Left lung (tissue), 10 donors: Measurements from ENCODE around the gene PRKN. TPM values are rescaled to one million over a fixed set of nuclear protein-coding genes. Genes with fewer than 3 reads are reported as not detected.
A peak's percentile ranks its signal among the peaks of the same experiment; 100 is the strongest.

Experiments
- ATAC-seq: fragments of 200-7000 bp; cut with Tn5 transposase; one replicate; pipeline ENCODE4 v1.9.1; 2020; ENCODE audit warnings: moderate library complexity
- DNase-seq, 4 donors: peaks; one replicate each; pipeline ENCODE4 v3.0.0-alpha.2; 2013 to 2020
- H3K27ac ChIP-seq, 2 donors: fragments of 200-600 bp; sonication (generic) in 1 of 2; one replicate each; pipeline versions ENCODE4 v1.5.0 to v1.8.0; 2020 to 2021
- H3K27me3 ChIP-seq, 2 donors: fragments of 200-600 bp; sonication (generic) in 1 of 2; one replicate each; pipeline versions ENCODE4 v1.5.0 to v1.8.0; 2020 to 2021
- H3K36me3 ChIP-seq, 2 donors: fragments of 200-600 bp; sonication (generic) in 1 of 2; one replicate each; pipeline versions ENCODE4 v1.5.0 to v1.8.0; 2020 to 2021
- H3K4me1 ChIP-seq, 2 donors: fragments of 200-600 bp; one replicate each; pipeline ENCODE4 v1.8.0; 2021
- H3K4me3 ChIP-seq, 2 donors: fragments of 200-600 bp; sonication (generic) in 1 of 2; one replicate each; pipeline versions ENCODE4 v1.5.0 to v1.8.0; 2020 to 2021; ENCODE audit warnings: mild to moderate bottlenecking in 1 of 2
- H3K9me3 ChIP-seq, 2 donors: fragments of 200-600 bp; sonication (generic) in 1 of 2; one replicate each; pipeline versions ENCODE4 v1.5.0 to v1.8.0; 2020 to 2021
- intact Hi-C, 2 donors: fragments of 100-400 bp; cut with DNase I; formaldehyde crosslinking; loops; one replicate each; pipeline versions ENCODE4 v1.11.2 to v1.14.2; 2022
- polyA plus RNA-seq, 6 donors: library from polyadenylated mRNA; unstranded; fragments of 120-200 nt; gene quantifications; one replicate each; pipeline ENCODE4 v1.2.1, GENCODE V29; 2013; ENCODE audit not compliant: insufficient read length in 6 of 6
- total RNA-seq, 2 donors: library from RNA; stranded (reverse); fragmentation: NEBNext Ultra II Directional; extraction: Animal tissue kit (Norgen Biotek cat#: 25700); gene quantifications; one replicate each; pipeline ENCODE4 v1.2.1, GENCODE V29; 2021
- TF ChIP-seq, protein P1 (sequence below), 2 donors: fragments of 200-600 bp; sonication (generic) in 1 of 2; IDR thresholded peaks; one replicate each; pipeline versions ENCODE4 v1.5.0 to v1.8.0; 2021; ENCODE audit warnings: antibody characterized with exemption in 2 of 2
- donor health status: DM: no; HTN: yes; CAD: no.
- donor health status: DM: no; HTN: no; CAD: no.

PRKN gene
- total and polyA plus RNA-seq, 8 donors, result 1.9 to 4.3 (median 2.5) TPM

DNA sequence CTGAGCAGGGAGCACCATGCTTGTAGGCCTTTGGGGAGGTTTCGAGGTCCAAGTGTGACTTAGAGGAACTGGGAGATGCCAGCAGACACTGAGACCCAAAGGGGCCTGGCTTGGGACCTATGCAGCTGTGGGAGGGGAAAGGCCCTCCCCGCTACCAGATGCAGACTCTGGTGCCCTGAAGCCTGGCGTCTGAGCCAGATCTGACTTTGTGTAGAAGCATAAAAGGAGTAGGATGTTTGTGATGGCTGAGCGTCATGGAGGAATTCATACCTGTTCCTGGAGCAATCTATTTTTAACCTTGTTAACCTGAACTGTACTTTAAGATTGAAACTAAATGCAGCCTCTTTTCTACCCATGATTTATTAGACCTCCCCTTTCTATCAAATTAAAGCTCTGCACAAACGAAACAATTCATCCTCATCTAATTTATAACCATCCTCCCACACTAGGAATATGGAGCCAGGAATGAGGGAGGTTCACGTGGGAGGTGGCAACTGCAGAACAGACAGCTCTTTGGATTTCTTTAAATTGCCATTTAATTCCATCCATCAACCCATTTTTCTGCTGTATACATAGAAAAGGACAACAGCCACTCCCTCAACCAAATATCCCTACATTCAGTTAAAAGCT, 1281.2 kb downstream of the PRKN start:
- no peak overlapping the region for H3K4me3 ChIP-seq
- DNase-seq, result no peak
- intact Hi-C loops, result no loop called here
- TF ChIP-seq, protein P1, sequence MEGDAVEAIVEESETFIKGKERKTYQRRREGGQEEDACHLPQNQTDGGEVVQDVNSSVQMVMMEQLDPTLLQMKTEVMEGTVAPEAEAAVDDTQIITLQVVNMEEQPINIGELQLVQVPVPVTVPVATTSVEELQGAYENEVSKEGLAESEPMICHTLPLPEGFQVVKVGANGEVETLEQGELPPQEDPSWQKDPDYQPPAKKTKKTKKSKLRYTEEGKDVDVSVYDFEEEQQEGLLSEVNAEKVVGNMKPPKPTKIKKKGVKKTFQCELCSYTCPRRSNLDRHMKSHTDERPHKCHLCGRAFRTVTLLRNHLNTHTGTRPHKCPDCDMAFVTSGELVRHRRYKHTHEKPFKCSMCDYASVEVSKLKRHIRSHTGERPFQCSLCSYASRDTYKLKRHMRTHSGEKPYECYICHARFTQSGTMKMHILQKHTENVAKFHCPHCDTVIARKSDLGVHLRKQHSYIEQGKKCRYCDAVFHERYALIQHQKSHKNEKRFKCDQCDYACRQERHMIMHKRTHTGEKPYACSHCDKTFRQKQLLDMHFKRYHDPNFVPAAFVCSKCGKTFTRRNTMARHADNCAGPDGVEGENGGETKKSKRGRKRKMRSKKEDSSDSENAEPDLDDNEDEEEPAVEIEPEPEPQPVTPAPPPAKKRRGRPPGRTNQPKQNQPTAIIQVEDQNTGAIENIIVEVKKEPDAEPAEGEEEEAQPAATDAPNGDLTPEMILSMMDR (IDR thresholded peaks at IDR 0.05), result no peak
- no peaks in the 10 kb centered on the region for H3K36me3 ChIP-seq
- no peaks in the 10 kb centered on the region for H3K27me3 ChIP-seq
- H3K9me3 ChIP-seq, result no peaks in the 10 kb centered on the region
- no peaks in the 10 kb centered on the region for H3K4me1 ChIP-seq
- H3K27ac ChIP-seq, result no peak overlapping the region
- no peak for ATAC-seq

DNA sequence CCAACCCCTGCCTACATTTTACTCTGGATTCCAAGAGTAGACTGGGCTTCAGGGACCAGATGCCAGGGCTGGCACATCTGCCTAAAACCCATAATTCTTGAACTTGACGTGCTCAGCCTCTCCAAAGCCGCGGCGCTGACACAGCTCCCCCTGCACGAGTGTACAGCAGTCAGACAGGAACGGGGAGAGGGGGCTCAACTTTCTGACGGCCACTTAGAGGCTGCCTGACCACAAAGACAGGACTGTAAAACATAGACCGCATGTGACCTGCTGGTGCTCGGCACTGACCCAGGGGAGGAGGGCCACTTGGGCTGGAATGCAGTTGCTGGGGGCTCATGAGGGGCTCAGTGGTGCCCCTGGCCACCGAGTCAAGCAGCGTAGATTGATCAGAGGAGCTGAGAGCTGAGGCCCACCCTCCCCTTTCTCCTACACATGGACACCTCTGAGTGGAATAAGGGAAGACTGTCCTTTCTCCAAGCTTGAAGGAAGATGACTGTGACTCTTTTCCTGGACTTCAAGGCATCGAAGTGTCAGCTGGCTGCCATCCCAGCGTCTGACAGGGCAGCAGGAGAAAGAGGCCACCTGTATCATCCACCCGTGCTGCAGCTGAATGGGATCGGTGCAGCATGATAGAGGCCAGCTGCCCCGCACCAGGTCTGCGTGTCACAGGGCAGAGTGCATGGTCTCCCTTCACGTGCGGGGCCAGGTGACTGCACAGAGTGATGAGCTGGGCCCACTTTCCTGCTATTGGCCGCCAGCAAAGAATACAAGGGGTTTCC, 1282.4 kb downstream of the PRKN start:
- H3K9me3 ChIP-seq, result no peaks in the 10 kb centered on the region
- H3K27me3 ChIP-seq, result no peaks in the 10 kb centered on the region
- DNase-seq (peak in 1 of 4 donors; percentile 32), ATAC-seq (peak; percentile 33)
- H3K27ac ChIP-seq, result no peak overlapping the region
- no peaks in the 10 kb centered on the region for H3K4me1 ChIP-seq
- no peaks in the 10 kb centered on the region for H3K36me3 ChIP-seq
- TF ChIP-seq, protein P1 (IDR thresholded peaks at IDR 0.05), result no peak
- no peak overlapping the region for H3K4me3 ChIP-seq
- intact Hi-C loops, result no loop called here

GRCh38 chr6:161444464-161444863, 1283.1 kb downstream of the PRKN start:
- TF ChIP-seq, protein P1 (IDR thresholded peaks at IDR 0.05), result no peak
- Histone ChIP-seq H3K9me3 (no peaks in the 10 kb centered on the region), H3K36me3 (no peaks in the 10 kb centered on the region), H3K4me1 (no peaks in the 10 kb centered on the region), H3K27ac (no peak overlapping the region), H3K27me3 (no peaks in the 10 kb centered on the region), H3K4me3 (no peak overlapping the region)
- intact Hi-C loops, result no loop called here
- ATAC-seq (peak; percentile 70), DNase-seq (peak in 1 of 4 donors; percentile 55)

DNA sequence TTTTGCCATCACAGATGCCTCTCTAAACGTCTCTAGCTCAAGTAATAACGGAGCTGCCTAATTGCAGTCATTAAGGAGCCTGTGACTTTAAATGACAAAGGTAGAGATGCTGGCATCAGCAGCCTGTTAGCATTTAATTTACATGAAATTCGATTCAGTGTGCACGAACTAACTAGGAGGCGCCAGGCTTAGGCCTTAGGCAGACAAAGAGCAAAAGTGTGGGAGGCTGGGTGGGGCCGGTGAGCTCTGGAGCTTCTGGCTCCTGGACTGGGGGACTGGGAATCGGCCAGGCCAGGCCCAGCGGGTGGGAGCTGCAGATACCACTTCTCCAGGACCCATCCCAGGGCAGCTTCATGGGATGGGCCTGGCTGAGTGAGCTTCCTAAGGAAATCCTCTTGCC, 1283.7 kb downstream of the PRKN start:
- peak; percentile 24 for ATAC-seq

GRCh38 chr6:161442420-161442819, 1285.1 kb downstream of the PRKN start:
- TF ChIP-seq, protein P1 (IDR thresholded peaks at IDR 0.05), result no peak
- intact Hi-C loops, result no loop called here

More for the DNA sequence above, 1283.7 kb downstream of the PRKN start:
- Histone ChIP-seq H3K4me1 (no peaks in the 10 kb centered on the region), H3K27ac (no peak overlapping the region), H3K9me3 (no peaks in the 10 kb centered on the region), H3K36me3 (no peaks in the 10 kb centered on the region), H3K4me3 (no peak overlapping the region), H3K27me3 (no peaks in the 10 kb centered on the region)
- intact Hi-C loops, result no loop called here
- DNase-seq, result no peak
- TF ChIP-seq, protein P1 (IDR thresholded peaks at IDR 0.05), result no peak

More at GRCh38 chr6:161442420-161442819, 1285.1 kb downstream of the PRKN start:
- Histone ChIP-seq H3K4me1 (no peaks in the 10 kb centered on the region), H3K36me3 (no peaks in the 10 kb centered on the region), H3K27me3 (no peaks in the 10 kb centered on the region), H3K4me3 (no peak overlapping the region), H3K9me3 (no peaks in the 10 kb centered on the region), H3K27ac (no peak overlapping the region)
- DNase-seq (no peak), ATAC-seq (no peak)
